GM23248 (cell line): ENCODE measurements around the gene MICAL2.
A peak's percentile ranks its signal among the peaks of the same experiment; 100 is the strongest.

ENCODE experiments used
- EZH2 ChIP-seq: fragments of 200-600 bp; sonication (generic); IDR thresholded peaks from 2 replicates; pipeline ENCODE4 v1.6.1; 2018; ENCODE audit warnings: antibody characterized with exemption, mild to moderate bottlenecking; ENCODE audit not compliant: insufficient read depth, poor library complexity, severe bottlenecking
- EZH2phosphoT487 ChIP-seq: fragments of 200-600 bp; sonication (generic); IDR thresholded peaks from 2 replicates; pipeline ENCODE4 v1.6.1; 2018; ENCODE audit warnings: antibody characterized with exemption, moderate library complexity, mild to moderate bottlenecking, low read depth; ENCODE audit not compliant: insufficient read depth

DNA sequence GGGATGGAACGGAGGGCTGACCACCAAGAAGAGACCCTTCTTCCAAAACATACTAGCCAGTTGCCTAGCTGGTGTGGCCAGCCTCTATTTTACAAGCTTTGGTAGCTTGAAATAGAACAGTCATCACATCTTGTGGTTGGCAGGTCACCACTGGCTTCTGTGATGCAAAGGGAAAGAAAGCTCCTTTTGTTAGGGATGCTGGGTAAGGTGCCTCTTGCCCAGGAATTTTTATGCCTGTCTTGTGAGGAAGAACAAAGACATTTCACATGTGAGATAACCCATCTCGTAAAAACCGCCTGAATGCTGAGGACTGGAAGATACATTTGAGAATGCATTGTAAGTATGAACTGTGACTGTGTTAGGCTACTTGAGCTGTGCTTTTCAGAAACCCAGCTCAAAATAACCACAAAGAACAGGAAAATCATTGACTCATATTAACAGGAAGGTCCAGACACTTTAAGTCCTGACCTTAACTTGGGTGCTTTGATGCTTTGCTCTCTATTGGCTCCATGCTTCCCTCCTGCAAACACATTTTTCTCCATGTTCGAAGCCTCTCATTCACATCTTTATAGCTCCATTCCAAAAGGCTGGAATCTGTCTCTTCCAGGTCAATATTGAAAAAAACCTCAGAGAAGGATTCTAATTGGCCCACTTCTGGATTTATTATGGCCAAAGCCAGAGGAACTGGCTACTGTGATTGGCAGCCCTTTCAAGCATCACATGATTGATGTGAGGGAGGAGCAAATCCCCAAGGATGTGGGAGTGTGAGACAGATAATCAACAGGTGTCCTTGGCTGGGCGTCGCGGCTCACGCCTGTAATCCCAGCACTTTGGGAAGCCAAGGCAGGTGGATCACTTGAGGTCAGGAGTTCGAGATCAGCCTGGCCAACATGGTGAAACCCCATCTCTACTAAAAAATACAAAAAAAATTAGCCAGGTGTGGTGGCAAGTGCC, 53.9 kb downstream of the MICAL2 start:
- TF ChIP-seq EZH2phosphoT487 (0 out of 2 replicates have a peak, but pooled peaks have one; percentile 40), EZH2 (no peak)
